Effector memory CD8-positive, alpha-beta T cell (primary cell): ENCODE measurements around the gene CCER1.

ENCODE experiments used
- ATAC-seq: fragments of 150-1000 bp; cut with Tn5 transposase; replicated peaks from 2 replicates; pipeline ENCODE4 v1.10.0; 2021; ENCODE audit warnings: mild to moderate bottlenecking, moderate library complexity
- DNase-seq, 3 experiments: peaks; one replicate each; pipeline ENCODE4 v3.0.0; 2021
- H3K27ac Mint-ChIP-seq, 2 donors: one replicate each; pipeline ENCODE4 v1.8.0; 2022; ENCODE audit warnings: mild to moderate bottlenecking in 2 of 2, mixed read lengths in 2 of 2, moderate library complexity in 2 of 2
- H3K27me3 Mint-ChIP-seq, 2 donors: one replicate each; pipeline ENCODE4 v1.8.0; 2022; ENCODE audit warnings: mixed read lengths in 2 of 2
- H3K36me3 Mint-ChIP-seq: one replicate; pipeline ENCODE4 v1.8.0; 2022; ENCODE audit warnings: mild to moderate bottlenecking, moderate library complexity, mixed read lengths; ENCODE audit not compliant: insufficient read depth
- H3K4me1 Mint-ChIP-seq, 2 donors: one replicate each; pipeline ENCODE4 v1.8.0; 2022; ENCODE audit warnings: low read depth in 2 of 2, mixed read lengths in 2 of 2
- H3K4me3 Mint-ChIP-seq, 2 donors: one replicate each; pipeline ENCODE4 v1.8.0; 2022; ENCODE audit warnings: mild to moderate bottlenecking in 2 of 2, mixed read lengths in 2 of 2, moderate library complexity in 2 of 2
- H3K9me3 Mint-ChIP-seq, 2 donors: one replicate each; pipeline ENCODE4 v1.8.0; 2022; ENCODE audit warnings: mixed read lengths in 2 of 2

Gene CCER1

GRCh38 chr12:90959032-90959431, 4.1 kb upstream of the CCER1 start:
- DNase-seq (no peak), ATAC-seq (no peak)
- H3K4me1 Mint-ChIP-seq: no peaks in the 10 kb centered on the region
- H3K27ac Mint-ChIP-seq: no peak overlapping the region
- no peaks in the 10 kb centered on the region for H3K36me3 Mint-ChIP-seq
- peaks cover 0 to 5% of the 10 kb centered on the region in 2 donors for H3K27me3 Mint-ChIP-seq
- H3K4me3 Mint-ChIP-seq: no peak overlapping the region
- H3K9me3 Mint-ChIP-seq: no peaks in the 10 kb centered on the region

- H3K27me3 Mint-ChIP-seq: peaks cover 0 to 5% of the 10 kb centered on the region in 2 donors
Observed at GRCh38 chr12:90958347-90958746, 3.4 kb upstream of the CCER1 start.

DNA sequence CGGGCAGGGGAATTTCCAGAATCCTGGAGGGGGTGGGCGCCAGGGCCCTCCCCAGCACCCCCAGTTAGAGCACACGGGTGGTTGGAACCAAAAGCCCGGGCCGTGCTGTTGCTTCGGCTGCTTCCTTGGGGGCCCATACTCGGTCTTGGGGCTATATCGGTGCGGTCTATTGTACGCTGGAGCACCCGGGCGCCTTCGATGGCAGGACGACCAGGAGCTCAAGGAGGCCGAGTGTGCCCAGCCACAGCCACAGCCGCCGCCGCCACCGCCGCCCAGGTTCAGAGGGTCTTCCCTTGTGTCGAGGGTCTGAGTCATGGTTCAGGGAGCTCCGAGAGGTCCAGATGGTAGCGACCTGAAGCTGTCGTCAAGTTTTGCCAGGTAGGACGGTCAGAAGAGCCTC, 548 bp downstream of the CCER1 start:
- Mint-ChIP-seq H3K4me3 (no peak overlapping the region), H3K27me3 (peaks cover 0 to 5% of the 10 kb centered on the region in 2 donors), H3K36me3 (no peaks in the 10 kb centered on the region), H3K4me1 (no peaks in the 10 kb centered on the region), H3K27ac (no peak overlapping the region), H3K9me3 (no peaks in the 10 kb centered on the region)
- DNase-seq: no peak
- ATAC-seq: no peak

More at GRCh38 chr12:90958347-90958746, 3.4 kb upstream of the CCER1 start:
- no peak overlapping the region for H3K27ac Mint-ChIP-seq
- no peak for DNase-seq
- no peak overlapping the region for H3K4me3 Mint-ChIP-seq
- no peaks in the 10 kb centered on the region for H3K4me1 Mint-ChIP-seq
- no peaks in the 10 kb centered on the region for H3K9me3 Mint-ChIP-seq
- no peaks in the 10 kb centered on the region for H3K36me3 Mint-ChIP-seq
- ATAC-seq: no peak

DNA sequence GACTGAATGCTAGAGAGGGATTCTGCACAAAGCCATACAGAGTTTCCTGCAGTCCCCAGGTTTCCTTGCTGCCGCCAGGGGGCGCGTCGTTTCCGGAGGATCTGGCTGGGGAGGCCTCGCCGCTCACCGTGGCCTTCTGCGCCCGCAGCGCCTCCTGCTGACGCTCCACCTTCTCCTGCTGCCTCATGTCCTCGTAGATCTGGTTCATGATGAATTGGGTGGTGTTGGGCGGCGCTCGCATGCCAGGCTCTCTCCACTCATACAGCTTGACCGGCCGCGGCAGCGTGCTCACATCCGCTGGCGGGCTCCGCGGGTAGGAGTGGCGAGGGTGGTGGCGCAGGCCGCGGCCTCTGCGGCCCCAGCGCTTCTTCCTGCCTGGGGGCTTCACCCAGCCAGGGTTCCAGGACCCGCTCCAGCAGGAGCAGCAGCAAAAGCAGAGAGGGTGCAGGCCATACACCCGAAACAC, 987 bp downstream of the CCER1 start:
- H3K36me3 Mint-ChIP-seq: no peaks in the 10 kb centered on the region
- no peaks in the 10 kb centered on the region for H3K4me1 Mint-ChIP-seq
- ATAC-seq: no peak
- no peaks in the 10 kb centered on the region for H3K9me3 Mint-ChIP-seq
- H3K4me3 Mint-ChIP-seq: no peak overlapping the region
- peaks cover 0 to 5% of the 10 kb centered on the region in 2 donors for H3K27me3 Mint-ChIP-seq
- no peak for DNase-seq
- H3K27ac Mint-ChIP-seq: no peak overlapping the region

- peaks cover 0 to 5% of the 10 kb centered on the region in 2 donors for H3K27me3 Mint-ChIP-seq
- H3K27ac Mint-ChIP-seq: no peak overlapping the region
- no peaks in the 10 kb centered on the region for H3K9me3 Mint-ChIP-seq
- ATAC-seq (no peak), DNase-seq (no peak)
- no peaks in the 10 kb centered on the region for H3K4me1 Mint-ChIP-seq
- no peaks in the 10 kb centered on the region for H3K36me3 Mint-ChIP-seq
- H3K4me3 Mint-ChIP-seq: no peak overlapping the region
Observed at GRCh38 chr12:90951432-90952105, 3.4 kb downstream of the CCER1 start.

- DNase-seq (no peak), ATAC-seq (no peak)
- Mint-ChIP-seq H3K4me1 (no peaks in the 10 kb centered on the region), H3K27ac (no peak overlapping the region), H3K27me3 (peaks cover 0 to 5% of the 10 kb centered on the region in 2 donors), H3K36me3 (no peaks in the 10 kb centered on the region), H3K9me3 (no peaks in the 10 kb centered on the region), H3K4me3 (no peak overlapping the region)
Observed at GRCh38 chr12:90947869-90948268, 7.1 kb downstream of the CCER1 start.

DNA sequence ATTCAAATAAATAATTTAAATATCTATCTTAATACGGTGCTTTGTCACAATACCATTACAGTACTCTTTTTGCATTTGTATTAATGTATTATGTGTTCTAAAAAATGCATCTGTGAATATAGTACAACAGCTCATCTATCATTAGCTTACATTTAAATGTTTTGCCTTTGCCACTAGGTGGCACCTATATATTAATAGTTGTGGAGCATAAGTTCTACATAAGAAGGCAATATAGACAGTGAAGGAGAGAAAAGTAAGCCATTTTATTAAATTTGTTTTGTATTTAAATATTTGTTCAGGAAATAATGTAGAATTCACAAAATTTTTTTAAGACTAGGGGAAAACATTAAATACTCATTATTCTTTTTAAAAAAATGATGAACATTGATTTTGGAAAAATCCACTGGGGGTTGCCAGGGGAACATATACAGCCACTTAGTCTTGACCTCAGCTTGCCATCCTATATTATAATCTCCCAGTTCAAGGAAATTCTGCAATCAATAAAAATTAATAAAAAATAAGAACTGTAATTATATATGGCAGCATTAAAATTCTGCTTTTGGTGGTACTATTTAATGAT, 9.8 kb downstream of the CCER1 start:
- Mint-ChIP-seq H3K36me3 (no peaks in the 10 kb centered on the region), H3K4me1 (no peaks in the 10 kb centered on the region), H3K27ac (no peak overlapping the region), H3K4me3 (no peak overlapping the region), H3K27me3 (no peaks in the 10 kb centered on the region), H3K9me3 (no peaks in the 10 kb centered on the region)
- no peak for DNase-seq
- peak; percentile 35 for ATAC-seq

DNA sequence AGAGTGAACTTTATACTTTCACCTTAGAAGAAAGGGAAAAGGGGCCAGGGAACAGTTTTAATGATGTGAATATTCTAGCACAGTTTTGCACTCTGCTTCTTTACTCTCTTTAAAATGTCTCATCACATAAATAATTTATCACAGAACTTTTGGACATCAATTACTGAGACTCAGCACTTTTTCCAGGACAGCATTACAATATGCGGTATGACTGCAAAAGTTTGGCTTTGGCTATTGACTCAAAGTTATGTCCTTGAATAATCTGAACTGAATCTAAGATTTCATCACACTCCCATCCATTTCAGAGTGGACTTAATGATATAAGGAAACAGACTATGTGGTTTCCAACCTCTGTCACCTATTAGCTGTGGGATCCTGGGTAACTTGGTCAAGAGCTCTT, 11.7 kb downstream of the CCER1 start:
- Mint-ChIP-seq H3K27ac (no peak overlapping the region), H3K9me3 (no peaks in the 10 kb centered on the region), H3K4me1 (no peaks in the 10 kb centered on the region), H3K4me3 (no peak overlapping the region), H3K36me3 (no peaks in the 10 kb centered on the region), H3K27me3 (no peaks in the 10 kb centered on the region)
- ATAC-seq (no peak), DNase-seq (no peak)

DNA sequence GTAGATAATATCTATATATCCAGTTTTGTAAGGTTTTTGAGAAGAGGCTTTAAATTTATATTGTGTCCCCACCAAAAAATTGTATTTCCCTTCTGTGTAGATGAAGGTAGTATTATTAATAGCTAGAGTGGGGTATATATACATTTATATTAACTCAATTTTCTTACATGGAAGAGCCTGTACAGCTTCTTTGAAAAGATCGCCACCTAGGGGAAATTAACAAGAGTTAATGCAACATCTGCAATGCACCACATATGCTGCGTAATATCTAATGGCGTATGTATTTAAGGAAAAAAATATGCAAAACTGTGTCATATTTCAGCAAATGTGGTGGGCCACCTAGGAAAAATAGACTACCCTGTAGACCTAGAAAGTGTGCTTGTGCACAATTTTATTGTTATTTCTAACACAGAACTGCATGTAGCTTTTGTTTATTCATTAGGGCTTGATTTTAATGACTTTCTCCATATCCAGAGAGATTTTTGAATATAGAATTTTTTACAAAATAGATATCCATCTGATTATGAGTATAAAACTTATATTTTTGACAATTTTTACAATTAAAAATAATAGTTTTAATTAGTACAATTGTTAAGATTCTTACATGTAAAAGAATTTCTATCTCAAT, 14.0 kb downstream of the CCER1 start:
- Mint-ChIP-seq H3K4me3 (no peak overlapping the region), H3K27ac (no peak overlapping the region), H3K9me3 (no peaks in the 10 kb centered on the region), H3K27me3 (peaks cover 4 to 16% of the 10 kb centered on the region in 2 donors), H3K4me1 (no peaks in the 10 kb centered on the region), H3K36me3 (peaks cover 2% of the 10 kb centered on the region)
- DNase-seq (no peak), ATAC-seq (peak; percentile 24)

- peaks cover 2% of the 10 kb centered on the region for H3K36me3 Mint-ChIP-seq
- DNase-seq (no peak), ATAC-seq (no peak)
- H3K4me1 Mint-ChIP-seq: no peaks in the 10 kb centered on the region
- no peak overlapping the region for H3K4me3 Mint-ChIP-seq
- no peak overlapping the region for H3K27ac Mint-ChIP-seq
- H3K9me3 Mint-ChIP-seq: no peaks in the 10 kb centered on the region
- H3K27me3 Mint-ChIP-seq: peaks cover 16 to 27% of the 10 kb centered on the region in 2 donors
Observed at GRCh38 chr12:90939382-90939781, 15.6 kb downstream of the CCER1 start.

- H3K9me3 Mint-ChIP-seq: no peaks in the 10 kb centered on the region
- H3K27ac Mint-ChIP-seq: no peak overlapping the region
- H3K4me3 Mint-ChIP-seq: no peak overlapping the region
- DNase-seq (no peak), ATAC-seq (no peak)
- peaks cover 22 to 27% of the 10 kb centered on the region in 2 donors for H3K27me3 Mint-ChIP-seq
- H3K4me1 Mint-ChIP-seq: no peaks in the 10 kb centered on the region
- H3K36me3 Mint-ChIP-seq: peaks cover 2% of the 10 kb centered on the region
Observed at GRCh38 chr12:90938451-90938850, 16.5 kb downstream of the CCER1 start.

DNA sequence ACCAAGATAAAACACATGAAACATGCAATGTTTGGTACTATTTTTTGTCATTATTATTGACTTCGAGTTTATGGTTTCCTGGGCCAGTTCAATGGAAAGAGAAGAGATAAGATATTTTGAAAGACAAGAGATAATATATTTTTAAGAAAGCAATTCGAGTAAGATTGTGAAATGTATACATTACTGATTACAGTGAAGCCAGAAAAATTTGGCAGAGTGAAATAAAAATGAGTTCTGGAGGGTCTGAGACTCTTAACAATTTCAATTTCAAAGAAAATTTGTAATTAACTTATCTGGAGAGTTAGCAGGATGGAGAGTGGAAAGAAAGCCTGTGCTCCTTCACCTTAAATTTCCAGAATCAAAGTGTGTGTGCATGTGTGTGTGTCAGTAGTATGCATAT, 17.3 kb downstream of the CCER1 start:
- H3K27ac Mint-ChIP-seq: no peak overlapping the region

GRCh38 chr12:90936230-90937005, 18.6 kb downstream of the CCER1 start:
- H3K4me1 Mint-ChIP-seq: no peaks in the 10 kb centered on the region
- H3K9me3 Mint-ChIP-seq: no peaks in the 10 kb centered on the region
- peaks cover 22 to 27% of the 10 kb centered on the region in 2 donors for H3K27me3 Mint-ChIP-seq
- no peak overlapping the region for H3K27ac Mint-ChIP-seq
- ATAC-seq (no peak), DNase-seq (no peak)
- no peak overlapping the region for H3K4me3 Mint-ChIP-seq
- peaks cover 2% of the 10 kb centered on the region for H3K36me3 Mint-ChIP-seq

More for the DNA sequence above, 17.3 kb downstream of the CCER1 start:
- Mint-ChIP-seq H3K4me3 (no peak overlapping the region), H3K27me3 (peaks cover 22 to 27% of the 10 kb centered on the region in 2 donors), H3K36me3 (peaks cover 2% of the 10 kb centered on the region), H3K4me1 (no peaks in the 10 kb centered on the region), H3K9me3 (no peaks in the 10 kb centered on the region)
- ATAC-seq (no peak), DNase-seq (no peak)
